HG03060 (cell line): ENCODE measurements around the gene FKBP9.

Source experiments
- ATAC-seq: cut with Tn5 transposase; IDR thresholded peaks from one replicate; pipeline ENCODE4 v1.9.1; 2021; ENCODE audit warnings: low read depth, moderate number of reproducible peaks; ENCODE audit not compliant: unreplicated experiment

FKBP9 gene

GRCh38 chr7:33054261-33054964 lies 97.2 kb downstream of the FKBP9 start:
- ATAC-seq, result no peak

GRCh38 chr7:33055158-33055557 lies 97.9 kb downstream of the FKBP9 start:
- ATAC-seq, result no peak
